CD14-positive monocyte (primary cell): ENCODE data around the gene PVALEF. TPM values are rescaled to one million over a fixed set of nuclear protein-coding genes. Genes with fewer than 3 reads are reported as not detected.

Source experiments
- DNase-seq, 3 donors: peaks; one replicate each; pipeline ENCODE4 v3.0.0-alpha.2; 2011 to 2022
- H2AFZ ChIP-seq: 2 replicates; pipeline ENCODE4 v1.6.0; 2012; ENCODE audit warnings: mild to moderate bottlenecking, low read depth, low read length, inconsistent platforms; ENCODE audit not compliant: insufficient read depth, poor library complexity, severe bottlenecking
- H3K27ac ChIP-seq, 2 donors: 1 replicate in 1 of 2; 2 replicates in 1 of 2; pipeline ENCODE4 v1.5.1; 2012 to 2013; ENCODE audit warnings: low read length in 2 of 2, control low read depth in 1 of 2, inconsistent platforms in 1 of 2, low read depth in 1 of 2, mild to moderate bottlenecking in 1 of 2
- H3K27me3 ChIP-seq, 2 donors: one replicate each; pipeline versions ENCODE4 v1.6.0 to v1.6.1; 2011 to 2013; ENCODE audit warnings: low read length in 2 of 2; ENCODE audit not compliant: control insufficient read depth in 2 of 2, insufficient read depth in 2 of 2
- H3K36me3 ChIP-seq, 2 donors: replicated peaks in 1 of 2; 1 replicate in 1 of 2; 2 replicates in 1 of 2; pipeline versions ENCODE4 v1.5.1 to v1.6.1; 2012 to 2013; ENCODE audit warnings: low read length in 2 of 2, control low read depth in 1 of 2, inconsistent platforms in 1 of 2, mild to moderate bottlenecking in 1 of 2; ENCODE audit not compliant: insufficient read depth in 2 of 2, control insufficient read depth in 1 of 2
- H3K4me1 ChIP-seq, 2 donors: 1 replicate in 1 of 2; 2 replicates in 1 of 2; pipeline versions ENCODE4 v1.5.1 to v1.6.1; 2012 to 2013; ENCODE audit warnings: low read length in 2 of 2, control low read depth in 1 of 2, inconsistent platforms in 1 of 2, mild to moderate bottlenecking in 1 of 2, moderate library complexity in 1 of 2; ENCODE audit not compliant: insufficient read depth in 2 of 2, control insufficient read depth in 1 of 2
- H3K4me2 ChIP-seq: replicated peaks from 2 replicates; pipeline ENCODE3; 2012; ENCODE audit warnings: low read length, moderate library complexity, mild to moderate bottlenecking; ENCODE audit not compliant: poor library complexity, severe bottlenecking; ENCODE audit errors: extremely low read depth
- H3K4me3 ChIP-seq, 3 experiments: fragments of 200-600 bp in 1 of 3; sonication (generic) in 1 of 3; replicated peaks in 1 of 3; 1 replicate in 2 of 3; 2 replicates in 1 of 3; pipeline ENCODE4 v1.5.1; 2011 to 2013; ENCODE audit warnings: low read length in 3 of 3, mild to moderate bottlenecking in 3 of 3, control low read depth in 2 of 3, low read depth in 2 of 3, inconsistent platforms in 1 of 3, moderate library complexity in 1 of 3
- H3K79me2 ChIP-seq: 2 replicates; pipeline ENCODE4 v1.6.0; 2012; ENCODE audit warnings: mild to moderate bottlenecking, control low read depth, inconsistent platforms, low read length, moderate library complexity; ENCODE audit not compliant: insufficient read depth
- H3K9ac ChIP-seq: 2 replicates; pipeline ENCODE4 v1.6.0; 2017; ENCODE audit warnings: low read length, mild to moderate bottlenecking; ENCODE audit not compliant: insufficient read depth, poor library complexity, severe bottlenecking
- H3K9me3 ChIP-seq, 2 donors: replicated peaks in 1 of 2; 1 replicate in 1 of 2; 2 replicates in 1 of 2; pipeline versions ENCODE4 v1.5.1 to v1.6.1; 2012 to 2013; ENCODE audit warnings: low read length in 2 of 2, control low read depth in 1 of 2; ENCODE audit not compliant: control insufficient read depth in 1 of 2, insufficient read depth in 1 of 2
- H4K20me1 ChIP-seq: 2 replicates; pipeline ENCODE4 v1.6.0; 2012; ENCODE audit warnings: mild to moderate bottlenecking, low read length, control low read depth, moderate library complexity; ENCODE audit not compliant: insufficient read depth
- H3K27ac Mint-ChIP-seq, 7 donors: one replicate each; pipeline ENCODE4 v1.8.0; 2020; ENCODE audit warnings: mild to moderate bottlenecking in 7 of 7, mixed read lengths in 7 of 7, moderate library complexity in 6 of 7, inconsistent platforms in 2 of 7
- H3K27me3 Mint-ChIP-seq, 3 donors: one replicate each; pipeline ENCODE4 v1.8.0; 2021 to 2022; ENCODE audit warnings: low read depth in 3 of 3, mild to moderate bottlenecking in 3 of 3, mixed read lengths in 3 of 3, moderate library complexity in 3 of 3, inconsistent platforms in 1 of 3
- H3K36me3 Mint-ChIP-seq, 2 donors: one replicate each; pipeline ENCODE4 v1.8.0; 2020; ENCODE audit warnings: mixed read lengths in 2 of 2, inconsistent platforms in 1 of 2, mild to moderate bottlenecking in 1 of 2
- H3K4me1 Mint-ChIP-seq: one replicate; pipeline ENCODE4 v1.8.0; 2020; ENCODE audit warnings: mild to moderate bottlenecking, mixed read lengths
- H3K4me3 Mint-ChIP-seq, 2 donors: one replicate each; pipeline ENCODE4 v1.8.0; 2020; ENCODE audit warnings: mild to moderate bottlenecking in 2 of 2, mixed read lengths in 2 of 2, moderate library complexity in 1 of 2
- H3K9me3 Mint-ChIP-seq, 7 donors: one replicate each; pipeline ENCODE4 v1.8.0; 2020 to 2022; ENCODE audit warnings: mixed read lengths in 7 of 7, mild to moderate bottlenecking in 6 of 7, moderate library complexity in 6 of 7, inconsistent platforms in 2 of 7
- CTCF ChIP-seq: fragments of 200-600 bp; IDR thresholded peaks from one replicate; pipeline ENCODE4 v1.8.0; 2022; ENCODE audit warnings: antibody characterized with exemption, mild to moderate bottlenecking
- WGBS: methylation state at CpG from one replicate; pipeline ENCODE4 v1.1.5; 2013; ENCODE audit warnings: missing lambda C conversion rate; ENCODE audit not compliant: insufficient coverage; 5-methylcytosine and 5-hydroxymethylcytosine counted together
- intact Hi-C, 2 donors: fragments of 100-400 bp; cut with micrococcal nuclease; formaldehyde crosslinking; loops; one replicate each; pipeline versions ENCODE4 v1.15.0 to v1.15.1; 2023
- polyA plus RNA-seq, 3 donors: library from polyadenylated mRNA; depleted of rRNA in 1 of 3; unstranded in 2 of 3; stranded (reverse) in 1 of 3; fragments of 300-500 nt in 2 of 3; fragments of >200 nt in 1 of 3; fragmentation: Illumina TruSeq in 2 of 3; gene quantifications; 1 replicate in 2 of 3; 2 replicates in 1 of 3; pipeline ENCODE4 v1.2.3, GENCODE V29; 2012 to 2021

PVALEF gene
- polyA plus RNA-seq, 3 donors: not detected

DNA sequence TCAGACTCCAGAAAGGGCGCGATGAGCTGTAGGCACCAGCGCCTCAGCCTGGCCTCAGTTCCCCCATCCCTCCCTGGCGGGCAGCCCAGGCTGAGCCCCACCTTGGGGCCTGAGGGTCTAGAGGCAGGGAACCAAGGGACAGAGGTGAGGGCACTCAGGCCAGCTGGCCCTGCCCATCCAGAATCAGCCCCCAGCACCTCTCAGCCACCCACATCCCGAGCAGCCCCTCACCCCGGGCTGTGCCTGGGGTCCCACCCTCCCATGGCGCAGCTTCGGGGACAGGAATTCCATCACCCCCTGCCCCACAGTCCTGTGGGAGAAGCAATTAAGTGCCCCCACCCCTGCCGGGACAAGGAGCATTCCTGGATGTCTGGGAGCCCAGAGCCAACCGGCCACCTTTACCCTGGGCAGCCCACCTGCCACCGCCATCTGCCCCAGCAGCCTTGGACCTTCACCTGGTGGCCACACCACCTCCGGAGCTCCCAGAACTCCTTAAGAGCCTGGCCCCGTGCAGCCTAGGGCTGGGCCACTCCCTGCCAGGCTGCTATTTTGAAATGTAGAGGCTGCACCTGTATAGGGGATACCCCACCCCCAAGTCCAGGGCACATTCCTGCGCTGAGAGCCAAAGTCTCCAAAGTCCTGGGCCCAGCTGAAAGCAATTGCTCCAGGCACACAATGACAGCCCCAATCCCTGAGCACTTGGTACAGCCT, 33.7 kb upstream of the PVALEF start:
- WGBS: 94% methylated on average over 9 of the region's 14 CpGs
- H3K9me3 Mint-ChIP-seq: no peaks in the 10 kb centered on the region

DNA sequence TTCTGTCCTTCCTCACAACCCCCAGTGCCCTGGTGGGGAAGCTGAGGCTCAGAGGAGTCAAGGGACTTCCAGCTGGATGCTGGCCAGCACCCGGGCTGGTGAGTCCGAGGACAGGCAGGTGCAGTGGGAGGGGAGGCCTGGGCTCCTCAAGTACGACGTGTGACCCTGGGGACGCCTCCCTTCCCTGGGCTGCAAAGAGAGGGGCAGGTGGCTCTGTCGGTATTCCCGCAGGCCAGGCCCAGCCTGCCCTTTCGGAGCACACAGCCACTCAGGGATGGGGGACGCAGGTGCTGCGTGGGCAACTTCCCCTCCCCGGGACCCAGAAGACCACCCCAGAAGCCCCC, 33.1 kb upstream of the PVALEF start:
- Histone ChIP-seq H3K9me3 (no peaks in the 10 kb centered on the region), H3K4me2 (no peak overlapping the region), H3K36me3 (no peaks in the 10 kb centered on the region), H3K79me2 (no peaks in the 10 kb centered on the region), H3K27ac (no peak overlapping the region), H3K4me3 (no peak overlapping the region), H3K9ac (no peak overlapping the region), H2AFZ (no peak overlapping the region), H3K4me1 (peaks cover 4 to 8% of the 10 kb centered on the region in 2 donors), H4K20me1 (peaks cover 75% of the 10 kb centered on the region), H3K27me3 (no peaks in the 10 kb centered on the region)
- H3K4me1 Mint-ChIP-seq: peaks cover 3% of the 10 kb centered on the region
- TF ChIP-seq CTCF: no peak
- no peak overlapping the region for H3K4me3 Mint-ChIP-seq
- H3K27me3 Mint-ChIP-seq: peaks cover 0 to 8% (median 2%) of the 10 kb centered on the region in 3 donors
- H3K27ac Mint-ChIP-seq: no peak overlapping the region
- no peaks in the 10 kb centered on the region for H3K9me3 Mint-ChIP-seq
- no peak for DNase-seq
- WGBS: 100% methylated on average over 3 of the region's 11 CpGs
- intact Hi-C loops: no loop called here
- H3K36me3 Mint-ChIP-seq: peaks cover 0 to 4% of the 10 kb centered on the region in 2 donors

More for the DNA sequence above, 33.7 kb upstream of the PVALEF start:
- Mint-ChIP-seq H3K36me3 (peaks cover 0 to 4% of the 10 kb centered on the region in 2 donors), H3K27ac (no peak overlapping the region), H3K4me3 (no peak overlapping the region), H3K27me3 (peaks cover 0 to 8% (median 2%) of the 10 kb centered on the region in 3 donors), H3K4me1 (no peaks in the 10 kb centered on the region)
- no peaks in the 10 kb centered on the region for H3K9me3 ChIP-seq
- no peak overlapping the region for H3K27ac ChIP-seq
- no peak overlapping the region for H3K9ac ChIP-seq
- H3K4me3 ChIP-seq: no peak overlapping the region
- no peak overlapping the region for H3K4me2 ChIP-seq
- no peak for TF ChIP-seq CTCF
- intact Hi-C loops: no loop called here
- no peaks in the 10 kb centered on the region for H3K79me2 ChIP-seq
- no peak overlapping the region for H2AFZ ChIP-seq
- peaks cover 70% of the 10 kb centered on the region for H4K20me1 ChIP-seq
- no peaks in the 10 kb centered on the region for H3K27me3 ChIP-seq
- H3K36me3 ChIP-seq: peaks cover 0 to under 1% of the 10 kb centered on the region in 2 donors
- H3K4me1 ChIP-seq: peaks cover 0 to 3% of the 10 kb centered on the region in 2 donors
- no peak for DNase-seq
